Astrocyte (in vitro differentiated cells and primary cell): ENCODE data around the gene MMP28. TPM values are rescaled to one million over a fixed set of nuclear protein-coding genes. Genes with fewer than 3 reads are reported as not detected.

Experiments
- DNase-seq: peaks from one replicate; pipeline ENCODE4 v3.0.0-alpha.2; 2010; ENCODE audit warnings: low read depth
- FAIRE-seq: peaks from 2 replicates; lab custom pipeline; 2011; peaks lifted over from hg19 to GRCh38; lab: Jason Lieb, UNC
- H2AFZ ChIP-seq: 2 replicates; pipeline ENCODE4 v1.6.0; 2012; ENCODE audit warnings: low read depth, low read length, inconsistent platforms
- H3K27ac ChIP-seq: 2 replicates; pipeline ENCODE4 v1.5.1; 2011; ENCODE audit warnings: low read depth, low read length, inconsistent platforms
- H3K27me3 ChIP-seq: 2 replicates; pipeline ENCODE4 v1.6.0; 2011; ENCODE audit warnings: low read length, inconsistent platforms; ENCODE audit not compliant: insufficient read depth
- H3K36me3 ChIP-seq: 2 replicates; pipeline ENCODE4 v1.5.1; 2011; ENCODE audit warnings: low read length, inconsistent platforms; ENCODE audit not compliant: insufficient read depth
- H3K4me1 ChIP-seq: 2 replicates; pipeline ENCODE4 v1.5.1; 2011; ENCODE audit warnings: low read length, inconsistent platforms; ENCODE audit not compliant: insufficient read depth
- H3K4me2 ChIP-seq: 2 replicates; pipeline ENCODE4 v1.6.0; 2012; ENCODE audit warnings: low read length, inconsistent platforms
- H3K4me3 ChIP-seq: 2 replicates; pipeline ENCODE4 v1.5.1; 2011; ENCODE audit warnings: low read depth, mild to moderate bottlenecking, low read length, inconsistent platforms; ENCODE audit not compliant: insufficient read depth
- H3K79me2 ChIP-seq: 2 replicates; pipeline ENCODE4 v1.6.0; 2012; ENCODE audit warnings: mild to moderate bottlenecking, low read length, inconsistent platforms; ENCODE audit not compliant: insufficient read depth
- H3K9ac ChIP-seq: 2 replicates; pipeline ENCODE4 v1.6.0; 2012; ENCODE audit warnings: mild to moderate bottlenecking, low read length, inconsistent platforms
- H3K9me3 ChIP-seq: 2 replicates; pipeline ENCODE4 v1.5.1; 2012; ENCODE audit warnings: low read depth, mild to moderate bottlenecking, low read length, inconsistent platforms; ENCODE audit not compliant: insufficient read depth
- H4K20me1 ChIP-seq: 2 replicates; pipeline ENCODE4 v1.6.0; 2012; ENCODE audit warnings: low read length, inconsistent platforms; ENCODE audit not compliant: insufficient read depth
- H3K27ac Mint-ChIP-seq: one replicate; pipeline ENCODE4 v1.8.0; 2021; ENCODE audit warnings: mild to moderate bottlenecking, mixed read lengths; ENCODE audit not compliant: unreplicated experiment
- H3K27me3 Mint-ChIP-seq: one replicate; pipeline ENCODE4 v1.8.0; 2021; ENCODE audit warnings: low read depth, mixed read lengths; ENCODE audit not compliant: unreplicated experiment
- H3K36me3 Mint-ChIP-seq: one replicate; pipeline ENCODE4 v1.8.0; 2021; ENCODE audit warnings: low read depth, mixed read lengths; ENCODE audit not compliant: unreplicated experiment
- H3K4me1 Mint-ChIP-seq: one replicate; pipeline ENCODE4 v1.8.0; 2021; ENCODE audit warnings: low read depth, mixed read lengths; ENCODE audit not compliant: unreplicated experiment
- H3K4me3 Mint-ChIP-seq: one replicate; pipeline ENCODE4 v1.8.0; 2021; ENCODE audit warnings: mild to moderate bottlenecking, moderate library complexity, mixed read lengths; ENCODE audit not compliant: unreplicated experiment
- H3K9me3 Mint-ChIP-seq: one replicate; pipeline ENCODE4 v1.8.0; 2021; ENCODE audit warnings: mild to moderate bottlenecking, mixed read lengths; ENCODE audit not compliant: unreplicated experiment
- CTCF ChIP-seq: IDR thresholded peaks from 2 replicates; pipeline ENCODE4 v1.5.1; 2011; ENCODE audit warnings: low read depth, mild to moderate bottlenecking, inconsistent platforms, low read length, moderate library complexity; ENCODE audit not compliant: insufficient read depth
- EZH2 ChIP-seq: IDR thresholded peaks from 2 replicates; pipeline ENCODE4 v1.6.1; 2012; ENCODE audit warnings: mild to moderate bottlenecking, low read length, inconsistent platforms; ENCODE audit not compliant: insufficient read depth
- total RNA-seq: library from RNA; stranded (reverse); gene quantifications from 2 replicates; pipeline ENCODE4 v1.2.1, GENCODE V29; 2021

Gene MMP28
- total RNA-seq, 1 donor from 2014 or later: 1.2 TPM

- H3K4me1 Mint-ChIP-seq: peaks cover 41% of the 10 kb centered on the region
- H4K20me1 ChIP-seq: no peaks in the 10 kb centered on the region
- H3K4me2 ChIP-seq: peak overlapping the region; percentile 48
- H3K27me3 Mint-ChIP-seq: peaks cover 13% of the 10 kb centered on the region
- peaks cover 23% of the 10 kb centered on the region for H3K4me1 ChIP-seq
- peak overlapping the region; percentile 57 for H3K4me3 Mint-ChIP-seq
- peaks cover 5% of the 10 kb centered on the region for H3K27me3 ChIP-seq
- no peak overlapping the region for H3K9ac ChIP-seq
- no peak overlapping the region for H3K27ac ChIP-seq
- TF ChIP-seq CTCF (no peak), EZH2 (no peak)
- no peaks in the 10 kb centered on the region for H3K9me3 ChIP-seq
- H3K9me3 Mint-ChIP-seq: no peaks in the 10 kb centered on the region
- no peak overlapping the region for H3K4me3 ChIP-seq
- peak overlapping the region; percentile 97 for H3K27ac Mint-ChIP-seq
- H2AFZ ChIP-seq: peak overlapping the region; percentile 70
- DNase-seq: no peak
- no peaks in the 10 kb centered on the region for H3K36me3 ChIP-seq
- no peak for FAIRE-seq
- no peaks in the 10 kb centered on the region for H3K36me3 Mint-ChIP-seq
- H3K79me2 ChIP-seq: no peaks in the 10 kb centered on the region
These were observed 21.6 kb downstream of the MMP28 start for GRCh38 chr17:35773679-35774425.

DNA sequence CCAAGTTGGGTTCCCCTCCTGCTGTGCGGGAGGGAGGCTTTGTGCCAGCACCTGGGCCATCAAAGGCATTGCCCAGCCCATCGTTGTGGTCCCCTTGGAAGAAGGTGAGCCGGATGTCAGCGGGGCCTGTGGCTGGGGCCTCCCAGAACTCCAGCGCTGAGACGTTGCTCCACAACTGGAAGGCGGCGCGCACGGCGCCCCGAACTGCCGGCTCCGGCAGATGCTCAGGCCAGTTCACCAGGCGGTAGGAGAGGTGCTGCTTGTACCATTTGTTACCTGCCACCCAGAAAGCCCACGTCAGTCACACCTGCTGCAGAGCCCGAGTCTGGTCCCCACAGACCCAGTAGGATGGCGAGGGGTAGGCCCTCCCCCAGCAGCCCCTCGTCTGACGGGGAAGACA, 22.3 kb downstream of the MMP28 start:
- H3K9me3 Mint-ChIP-seq: no peaks in the 10 kb centered on the region
- no peaks in the 10 kb centered on the region for H3K36me3 ChIP-seq
- DNase-seq (no peak), FAIRE-seq (no peak)
- H3K4me2 ChIP-seq: no peak overlapping the region
- no peak overlapping the region for H3K27ac ChIP-seq
- no peaks in the 10 kb centered on the region for H3K79me2 ChIP-seq
- no peaks in the 10 kb centered on the region for H3K9me3 ChIP-seq
- H3K4me1 ChIP-seq: peaks cover 16% of the 10 kb centered on the region
- H3K27ac Mint-ChIP-seq: no peak overlapping the region
- TF ChIP-seq CTCF (no peak), EZH2 (no peak)
- H3K27me3 Mint-ChIP-seq: peaks cover 15% of the 10 kb centered on the region
- no peaks in the 10 kb centered on the region for H3K36me3 Mint-ChIP-seq
- no peaks in the 10 kb centered on the region for H4K20me1 ChIP-seq
- H2AFZ ChIP-seq: no peak overlapping the region
- H3K9ac ChIP-seq: no peak overlapping the region
- H3K4me3 ChIP-seq: no peak overlapping the region
- peaks cover 34% of the 10 kb centered on the region for H3K4me1 Mint-ChIP-seq
- peaks cover 5% of the 10 kb centered on the region for H3K27me3 ChIP-seq
- no peak overlapping the region for H3K4me3 Mint-ChIP-seq

- Histone ChIP-seq H4K20me1 (no peaks in the 10 kb centered on the region), H3K9ac (no peak overlapping the region), H3K4me3 (no peak overlapping the region), H3K36me3 (no peaks in the 10 kb centered on the region), H3K4me1 (peaks cover 12% of the 10 kb centered on the region), H3K9me3 (no peaks in the 10 kb centered on the region), H2AFZ (no peak overlapping the region), H3K27ac (no peak overlapping the region), H3K79me2 (no peaks in the 10 kb centered on the region), H3K4me2 (no peak overlapping the region), H3K27me3 (peaks cover 5% of the 10 kb centered on the region)
- Mint-ChIP-seq H3K4me3 (no peak overlapping the region), H3K27ac (peak overlapping the region; percentile 53), H3K27me3 (peaks cover 23% of the 10 kb centered on the region), H3K9me3 (no peaks in the 10 kb centered on the region), H3K36me3 (no peaks in the 10 kb centered on the region), H3K4me1 (peaks cover 32% of the 10 kb centered on the region)
- DNase-seq (no peak), FAIRE-seq (no peak)
- no peak for TF ChIP-seq CTCF
- no peak for TF ChIP-seq EZH2
These were observed 25.4 kb downstream of the MMP28 start for GRCh38 chr17:35769895-35770486.
